Left lobe of liver (tissue), 2 donors: ENCODE measurements around the gene OR5L2. TPM values are rescaled to one million over a fixed set of nuclear protein-coding genes. Genes with fewer than 3 reads are reported as not detected.
"Not testable (repeated sequence)": the region's sequence is repeated elsewhere in the genome, so short reads cannot be mapped to it uniquely, and the experiment has no call there.

Source experiments
- ATAC-seq: fragments of 200-7000 bp; cut with Tn5 transposase; one replicate; pipeline ENCODE4 v1.9.1; 2020; ENCODE audit warnings: mild to moderate bottlenecking, moderate library complexity
- DNase-seq: peaks from one replicate; pipeline ENCODE4 v3.0.0-alpha.2; 2020; ENCODE audit warnings: low spot score
- total RNA-seq: library from RNA; stranded (reverse); gene quantifications from one replicate; pipeline ENCODE4 v1.2.1, GENCODE V29; 2021
- donor health status: DM: no; HTN: no; CAD: no; lungs with moderate emphysema.
- donor health status: DM: no; HTN: yes; CAD: no.

OR5L2 gene
- total RNA-seq = not detected

- DNase-seq = no peak
- ATAC-seq = no peak
Observed at GRCh38 chr11:55826919-55827318, at the start of gene OR5L2. TSS of gene OR5L2 (plus strand) at chr11:55827219. CDS start at chr11:55827219, 0 bp downstream.

GRCh38 chr11:55791606-55792005 is 35.4 kb upstream of the OR5L2 start:
- ATAC-seq (no peak), DNase-seq (no peak)

- no peak for DNase-seq
- no peak for ATAC-seq
Observed at GRCh38 chr11:55793321-55793720, 33.7 kb upstream of the OR5L2 start.

DNA sequence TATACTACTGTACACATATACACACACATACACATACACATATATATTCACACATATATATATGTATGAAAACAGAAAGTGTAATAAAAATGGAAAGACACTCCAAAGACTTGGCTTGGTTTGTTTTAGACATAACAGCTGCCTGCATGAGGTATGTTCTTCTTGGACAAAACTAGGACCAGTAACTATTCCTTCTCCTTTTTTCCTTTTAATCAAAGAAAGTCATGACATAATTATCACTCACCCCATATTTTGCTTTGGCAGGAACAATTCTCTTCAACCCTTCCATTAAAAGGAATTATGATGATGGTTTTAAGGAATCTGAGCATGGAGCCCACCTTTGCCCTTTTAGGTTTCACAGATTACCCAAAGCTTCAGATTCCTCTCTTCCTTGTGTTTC is 31.8 kb upstream of the OR5L2 start, which contains the start of gene OR5D14:
Gene OR5D14, plus strand, starts transcription at position 301 of the 400 bp plus-strand sequence. Its CDS starts 0 bp downstream, at position 301.
- no peak for DNase-seq
- no peak for ATAC-seq

GRCh38 chr11:55806248-55806647 is 20.8 kb upstream of the OR5L2 start:
- ATAC-seq = no peak

GRCh38 chr11:55811067-55811466 is 16.0 kb upstream of the OR5L2 start, which contains the start of gene OR5L1:
TSS of gene OR5L1 (plus strand) at chr11:55811367. CDS start at chr11:55811467, 100 bp downstream.
- no peak for DNase-seq
- no peak for ATAC-seq

More at GRCh38 chr11:55806248-55806647, 20.8 kb upstream of the OR5L2 start:
- DNase-seq = no peak

DNA sequence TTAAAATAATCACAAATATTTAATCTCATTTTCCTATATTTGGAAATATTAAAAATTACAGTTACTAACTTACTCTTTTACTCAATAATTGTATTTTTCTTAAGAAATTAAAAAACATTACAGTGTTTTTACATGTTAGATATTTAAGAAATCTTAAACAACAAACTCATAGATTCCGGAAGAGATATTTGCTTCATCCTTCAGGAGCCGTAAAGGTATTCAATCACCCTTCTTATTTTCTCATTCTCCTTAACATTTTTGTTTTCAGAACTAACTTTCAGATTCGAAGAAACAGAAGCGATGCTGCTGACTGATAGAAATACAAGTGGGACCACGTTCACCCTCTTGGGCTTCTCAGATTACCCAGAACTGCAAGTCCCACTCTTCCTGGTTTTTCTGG is 7.7 kb upstream of the OR5L2 start, which contains the start of gene OR5D18:
Gene OR5D18, plus strand, starts transcription at position 301 of the 400 bp plus-strand sequence. Its CDS starts 0 bp downstream, at position 301.
- ATAC-seq (no peak), DNase-seq (no peak)

DNA sequence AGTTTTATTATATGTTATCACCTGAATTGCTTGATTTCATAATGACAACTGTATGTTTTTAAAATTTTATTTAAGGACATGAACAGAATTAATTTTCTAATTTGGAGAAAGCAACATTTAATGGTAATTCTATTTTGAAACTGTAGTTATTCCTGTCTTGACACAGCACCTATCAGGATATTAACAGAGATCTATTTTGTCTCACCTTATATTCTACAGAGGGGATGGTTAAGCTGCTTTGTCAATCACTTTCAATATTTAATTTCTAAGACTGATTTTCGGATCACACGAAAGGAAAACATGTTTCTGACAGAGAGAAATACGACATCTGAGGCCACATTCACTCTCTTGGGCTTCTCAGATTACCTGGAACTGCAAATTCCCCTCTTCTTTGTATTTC is 11.4 kb downstream of the OR5L2 start, which contains the start of gene OR5D16:
Gene OR5D16, plus strand, starts transcription at position 301 of the 400 bp plus-strand sequence. Its CDS starts 0 bp downstream, at position 301.
- no peak for ATAC-seq
- DNase-seq = no peak

DNA sequence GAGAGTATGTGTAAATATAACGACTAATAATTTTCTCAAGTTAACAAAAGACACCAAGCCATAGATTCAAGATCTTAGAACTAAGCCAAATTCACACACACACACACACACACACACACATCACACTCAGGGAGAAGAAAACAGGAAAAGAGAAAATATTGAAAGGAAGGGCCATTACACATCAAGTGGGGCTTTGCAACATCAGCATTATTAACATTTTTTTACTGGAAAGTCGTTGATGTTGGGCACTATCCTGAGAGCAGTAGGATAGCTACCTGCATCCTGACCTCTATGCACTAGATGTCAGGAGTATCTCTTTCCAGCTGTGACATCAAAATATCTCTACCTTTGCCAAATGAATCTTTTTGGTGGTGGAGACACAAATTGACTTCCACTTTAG is 20.4 kb downstream of the OR5L2 start:
- no peak for ATAC-seq
- no peak for DNase-seq

DNA sequence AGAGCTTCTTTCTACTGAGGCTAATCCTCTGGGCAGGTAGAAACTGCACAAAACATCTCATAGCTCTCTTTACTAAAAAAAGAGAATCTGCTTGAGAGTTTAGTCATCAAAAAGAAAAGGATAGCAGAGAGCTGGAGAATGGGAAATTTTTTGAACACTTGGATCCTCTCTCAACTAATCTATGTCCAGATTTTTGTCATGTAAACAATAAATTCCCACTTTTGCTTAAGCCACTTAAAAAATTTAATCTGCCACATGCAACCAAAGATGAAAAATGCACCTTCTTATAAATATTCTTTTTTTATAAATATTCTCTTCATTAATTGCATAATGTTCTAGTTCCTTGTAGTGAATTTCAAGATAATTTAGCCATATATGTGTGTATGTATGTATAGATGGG is 22.0 kb downstream of the OR5L2 start:
- DNase-seq = no peak
- no peak for ATAC-seq

DNA sequence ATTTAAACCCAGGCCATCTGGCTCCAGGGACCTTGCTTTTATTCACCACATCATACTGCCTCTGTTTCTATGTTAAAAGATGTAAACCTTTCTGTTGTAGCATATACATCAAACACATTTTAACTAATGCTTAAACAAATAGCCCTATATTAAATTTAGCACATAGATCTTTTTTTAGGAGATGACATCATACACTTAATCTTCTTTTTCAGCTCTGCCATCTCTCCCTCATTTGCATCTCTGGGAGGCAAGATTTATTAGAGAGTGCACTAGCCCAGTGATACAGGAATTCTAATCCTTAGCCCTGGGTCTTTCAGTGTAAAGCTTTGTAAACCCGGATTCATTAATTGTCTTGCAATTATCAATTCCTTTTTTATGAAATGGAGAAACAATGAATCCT is 25.1 kb downstream of the OR5L2 start:
- DNase-seq (no peak), ATAC-seq (no peak)

DNA sequence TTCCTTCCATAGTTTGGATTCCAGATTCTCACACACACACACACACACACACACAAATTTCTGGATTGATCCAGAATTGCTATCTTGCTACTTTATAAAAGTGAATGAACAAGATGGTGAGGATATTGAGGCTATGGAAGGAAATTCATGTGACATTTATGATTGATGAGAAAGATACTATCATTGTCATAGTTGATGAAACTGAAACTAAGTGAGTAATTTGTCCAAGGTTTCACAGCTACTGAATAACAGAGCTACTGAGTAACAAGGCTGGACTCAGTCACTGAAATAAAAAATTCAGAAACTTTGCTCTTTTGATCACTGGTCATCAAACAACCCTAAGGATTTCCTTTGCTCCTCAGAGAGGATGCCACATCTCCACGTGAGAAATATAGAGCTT is 27.7 kb downstream of the OR5L2 start:
- no peak for ATAC-seq
- DNase-seq = no peak

DNA sequence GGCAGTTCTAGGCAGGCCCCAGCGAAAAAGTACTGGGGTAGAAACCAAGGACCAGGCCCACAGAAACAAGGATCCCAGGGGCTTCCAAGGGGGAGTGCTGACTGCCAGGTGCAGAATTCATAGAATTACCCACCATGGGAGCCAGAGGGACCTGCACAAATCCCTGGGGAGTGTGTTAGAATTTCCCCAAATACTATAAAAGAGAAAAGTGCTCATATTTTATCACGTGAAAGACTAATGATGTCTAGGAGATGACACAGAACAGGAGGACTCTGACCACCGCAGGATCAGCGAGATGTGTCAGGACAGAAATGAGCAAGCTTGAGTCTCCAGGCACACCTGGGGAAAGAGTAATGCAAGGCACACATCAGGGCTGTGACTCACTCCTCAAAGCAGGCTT is 40.3 kb downstream of the OR5L2 start:
- DNase-seq, ATAC-seq: not testable (repeated sequence)

GRCh38 chr11:55872731-55873130 is 45.7 kb downstream of the OR5L2 start:
- DNase-seq = not testable (repeated sequence)

GRCh38 chr11:55873146-55873545 is 46.1 kb downstream of the OR5L2 start:
- DNase-seq, ATAC-seq: not testable (repeated sequence)

More at GRCh38 chr11:55872731-55873130, 45.7 kb downstream of the OR5L2 start:
- ATAC-seq = not testable (repeated sequence)

Other genes starting within 250 kb of the OR5L2 start
- not detected for gene OR4C11, start 219.6 kb upstream of the OR5L2 start, total RNA-seq
- gene OR4P4, start 192.1 kb upstream of the OR5L2 start, total RNA-seq = not detected
- gene OR4S2, start 178.9 kb upstream of the OR5L2 start, total RNA-seq = not detected
- not detected for gene OR4C6, start 165.0 kb upstream of the OR5L2 start, total RNA-seq
- not detected for gene OR5D13, start 53.8 kb upstream of the OR5L2 start, total RNA-seq
- gene OR5D14, start 31.7 kb upstream of the OR5L2 start, total RNA-seq = not detected
- not detected for gene OR5L1, start 15.9 kb upstream of the OR5L2 start, total RNA-seq
- gene OR5D18, start 7.6 kb upstream of the OR5L2 start, total RNA-seq = not detected
- not detected for gene OR5D16, start 11.5 kb downstream of the OR5L2 start, total RNA-seq
- gene TRIM51, start 56.1 kb downstream of the OR5L2 start, total RNA-seq = not detected
- not detected for gene OR5W2, start 87.4 kb downstream of the OR5L2 start, total RNA-seq
- gene OR5I1, start 109.2 kb downstream of the OR5L2 start, total RNA-seq = not detected
- gene OR10AG1, start 142.7 kb downstream of the OR5L2 start, total RNA-seq = not detected
- not detected for gene OR5F1, start 167.4 kb downstream of the OR5L2 start, total RNA-seq
- not detected for gene OR5AS1, start 200.4 kb downstream of the OR5L2 start, total RNA-seq